WTC11 (cell line): ENCODE results near the gene ITFG1.

ENCODE experiments used
- CREB1 ChIP-seq: sonication (generic); formaldehyde crosslinking; IDR thresholded peaks from 2 replicates; pipeline ENCODE4 v1.8.0; 2023; ENCODE audit warnings: mild to moderate bottlenecking, missing genetic modification reagents
- CREM ChIP-seq: sonication (generic); formaldehyde crosslinking; IDR thresholded peaks from 2 replicates; pipeline ENCODE4 v1.8.1; 2022; ENCODE audit warnings: mild to moderate bottlenecking, missing genetic modification reagents, moderate library complexity
- CTCF ChIP-seq: fragments of 200-600 bp; IDR thresholded peaks from 2 replicates; pipeline ENCODE4 v1.8.0; 2022; ENCODE audit warnings: antibody characterized with exemption
- E2F4 ChIP-seq: sonication (generic); formaldehyde crosslinking; IDR thresholded peaks from 2 replicates; pipeline ENCODE4 v1.8.1; 2022; ENCODE audit warnings: low read depth, mild to moderate bottlenecking, moderate library complexity, missing genetic modification reagents, borderline replicate concordance
- IRF1 ChIP-seq: sonication (generic); formaldehyde crosslinking; IDR thresholded peaks from 2 replicates; pipeline ENCODE4 v1.8.0; 2023; ENCODE audit warnings: missing genetic modification reagents
- MAX ChIP-seq: sonication (generic); formaldehyde crosslinking; IDR thresholded peaks from 2 replicates; pipeline ENCODE4 v1.8.0; 2022; ENCODE audit warnings: mild to moderate bottlenecking, missing genetic modification reagents
- MLX ChIP-seq: sonication (generic); formaldehyde crosslinking; IDR thresholded peaks from 2 replicates; pipeline ENCODE4 v1.8.1; 2023; ENCODE audit warnings: mild to moderate bottlenecking, missing genetic modification reagents, moderate library complexity
- MYBL2 ChIP-seq: sonication (generic); formaldehyde crosslinking; IDR thresholded peaks from 2 replicates; pipeline ENCODE4 v1.8.1; 2023; ENCODE audit warnings: mild to moderate bottlenecking, moderate library complexity, missing genetic modification reagents
- SOX15 ChIP-seq: fragments of 250-450 bp; sonication (Bioruptor Pico); IDR thresholded peaks from 2 replicates; pipeline ENCODE4 v1.9.0; 2021; ENCODE audit warnings: mild to moderate bottlenecking
- TEAD4 ChIP-seq: sonication (generic); formaldehyde crosslinking; IDR thresholded peaks from 2 replicates; pipeline ENCODE4 v1.8.0; 2022; ENCODE audit warnings: mild to moderate bottlenecking, missing genetic modification reagents
- USF1 ChIP-seq: sonication (generic); formaldehyde crosslinking; IDR thresholded peaks from 2 replicates; pipeline ENCODE4 v1.8.0; 2022; ENCODE audit warnings: mild to moderate bottlenecking, missing genetic modification reagents
- USF2 ChIP-seq: sonication (generic); formaldehyde crosslinking; IDR thresholded peaks from 2 replicates; pipeline ENCODE4 v1.8.1; 2023; ENCODE audit warnings: mild to moderate bottlenecking, missing genetic modification reagents, moderate library complexity
- ZMAT4 ChIP-seq: fragments of 250-450 bp; sonication (Bioruptor Pico); IDR thresholded peaks from 2 replicates; pipeline ENCODE4 v1.9.0; 2021; ENCODE audit warnings: mild to moderate bottlenecking
- ZNF423 ChIP-seq: fragments of 250-450 bp; sonication (Bioruptor Pico); IDR thresholded peaks from 2 replicates; pipeline ENCODE4 v2.1.2; 2022; ENCODE audit warnings: mild to moderate bottlenecking, moderate library complexity

- TF ChIP-seq CTCF, result no peak
- TF ChIP-seq E2F4 (CRISPR knock-in tag), result no peak
- TF ChIP-seq SOX15, result no peak
- no peak for TF ChIP-seq TEAD4 (CRISPR knock-in tag)
- no peak for TF ChIP-seq MLX
- TF ChIP-seq MYBL2, result no peak
- no peak for TF ChIP-seq USF1 (CRISPR knock-in tag)
- no peak for TF ChIP-seq ZMAT4 (CRISPR knock-in tag)
- TF ChIP-seq MAX (CRISPR knock-in tag), result no peak
- no peak for TF ChIP-seq USF2 (CRISPR knock-in tag)
- TF ChIP-seq CREB1 (CRISPR knock-in tag), result no peak
- no peak for TF ChIP-seq CREM (CRISPR knock-in tag)
- no peak for TF ChIP-seq IRF1
- TF ChIP-seq ZNF423, result no peak
Observed at GRCh38 chr16:47311738-47312505, 148.9 kb downstream of the ITFG1 start.
